K562 (cell line): ENCODE measurements around the gene SLAMF8. TPM values are rescaled to one million over a fixed set of nuclear protein-coding genes. Genes with fewer than 3 reads are reported as not detected.

Experiments
- CTBP1 ChIP-seq: fragments of 450-650 bp; IDR thresholded peaks from 2 replicates; pipeline ENCODE4 v1.6.1; 2016; ENCODE audit warnings: borderline replicate concordance
- FOXO4 ChIP-seq: fragments of 450-650 bp; formaldehyde crosslinking; IDR thresholded peaks from 2 replicates; pipeline ENCODE4 v1.4.0; 2020; ENCODE audit warnings: mild to moderate bottlenecking, moderate library complexity
- MAZ ChIP-seq, 2 experiments: fragments of 450-650 bp in 1 of 2; sonication (generic) in 1 of 2; formaldehyde crosslinking; IDR thresholded peaks in 1 of 2; conservative IDR thresholded peaks in 1 of 2; 2 replicates each; pipeline versions ENCODE4 v1.4.0 to v1.5.0; 2020; ENCODE audit warnings: mild to moderate bottlenecking in 1 of 2, missing genetic modification reagents in 1 of 2
- NFATC3 ChIP-seq: fragments of 450-650 bp; IDR thresholded peaks from 2 replicates; pipeline ENCODE4 v1.6.1; 2017; ENCODE audit warnings: mild to moderate bottlenecking
- NFE2 ChIP-seq: IDR thresholded peaks from 2 replicates; pipeline ENCODE4 v1.6.1; 2014; ENCODE audit warnings: antibody characterized with exemption, low read depth
- NONO ChIP-seq, 2 experiments: fragments of 200-400 bp in 1 of 2; fragments of 450-650 bp in 1 of 2; formaldehyde crosslinking in 1 of 2; IDR thresholded peaks; 2 replicates each; pipeline ENCODE4 v1.6.1; 2017; ENCODE audit warnings: low read depth in 2 of 2, mild to moderate bottlenecking in 2 of 2, moderate library complexity in 2 of 2, low read length in 1 of 2
- POLR2H ChIP-seq: IDR thresholded peaks from 2 replicates; pipeline ENCODE4 v1.6.1; 2016; ENCODE audit warnings: missing genetic modification characterization, low read depth, mild to moderate bottlenecking, control low read depth, missing compliant biosample characterization, moderate library complexity
- RBFOX2 ChIP-seq: fragments of 200-400 bp; formaldehyde crosslinking; IDR thresholded peaks from 2 replicates; pipeline ENCODE4 v1.6.1; 2017; ENCODE audit warnings: low read depth, mild to moderate bottlenecking, low read length, moderate library complexity
- SAFB ChIP-seq: fragments of 200-400 bp; formaldehyde crosslinking; IDR thresholded peaks from 2 replicates; pipeline ENCODE4 v1.6.1; 2017; ENCODE audit warnings: low read depth, low read length, borderline replicate concordance
- SNIP1 ChIP-seq: fragments of 450-650 bp; IDR thresholded peaks from 2 replicates; pipeline ENCODE4 v1.7.1; 2017; ENCODE audit warnings: low read depth, mild to moderate bottlenecking
- THRA ChIP-seq: fragments of 450-650 bp; IDR thresholded peaks from 2 replicates; pipeline ENCODE4 v1.6.1; 2017; ENCODE audit warnings: mild to moderate bottlenecking, moderate library complexity
- TSHZ1 ChIP-seq: fragments of 250-450 bp; sonication (Bioruptor Pico); IDR thresholded peaks from 2 replicates; pipeline ENCODE4 v1.4.0; 2020; ENCODE audit warnings: mild to moderate bottlenecking, moderate library complexity
- ZNF407 ChIP-seq: fragments of 450-650 bp; IDR thresholded peaks from 2 replicates; pipeline ENCODE4 v1.6.1; 2016; ENCODE audit warnings: low read depth
- polyA plus RNA-seq, 8 experiments: library from polyadenylated mRNA; depleted of rRNA in 4 of 8; stranded (reverse) in 5 of 8; unstranded in 3 of 8; fragments of >200 nt; fragmentation: Nextera tagmentation in 2 of 8; fragmentation: Illumina TruSeq in 1 of 8; extraction: Ambion mirVana in 2 of 8; extraction: Trizol in 1 of 8; gene quantifications; 2 replicates each; pipeline versions ENCODE4 v1.2.1 to v1.2.3, GENCODE V29; 2011 to 2014; ENCODE audit warnings: inconsistent platforms in 1 of 8, missing spikeins in 1 of 8
- total RNA-seq, 7 experiments: library from RNA; depleted of rRNA in 6 of 7; stranded (reverse); fragments of >200 nt in 6 of 7; fragmentation: Illumina TruSeq in 2 of 7; extraction: Trizol in 2 of 7; gene quantifications; 2 replicates each; pipeline versions ENCODE4 v1.2.1 to v1.2.3, GENCODE V29; 2011 to 2021; ENCODE audit warnings: low replicate concordance in 1 of 7

Gene SLAMF8
- total and polyA plus RNA-seq, 9 of the 15 experiments (the other 6 are each of a cell fraction or from before 2014, with no cell fraction given), result not detected

- TF ChIP-seq ZNF407 (no peak), SAFB (no peak), SNIP1 (no peak), NFE2 (no peak), FOXO4 (no peak), NFATC3 (no peak), NONO (IDR thresholded peaks at IDR 0.05; ENCODE audit: low read depth in 2 of 2, low read length in 1 of 2) (no peak), RBFOX2 (0 out of 2 replicates have a peak, but pooled peaks have one; percentile 20), CTBP1 (0 out of 2 replicates have a peak, but pooled peaks have one; percentile 24), THRA (no peak), TSHZ1 (CRISPR knock-in tag) (no peak), POLR2H (tag) (no peak), MAZ (CRISPR knock-in tag; conservative IDR thresholded peaks at IDR 0.05 in 1 of 2, IDR thresholded peaks at IDR 0.05 in 1 of 2) (0 out of 4 replicates have a peak, but pooled peaks of 1 of the 2 experiments have one; percentile 40)
These were observed 28.1 kb downstream of the SLAMF8 start (continued) for GRCh38 chr1:159854693-159855192.
